Activated CD4-positive, alpha-beta T cell treated with anti-CD3 and anti-CD28 coated beads for 24 hours (primary cell): ENCODE data around the gene C10orf71.

Experiments
- DNase-seq, 2 donors: peaks; one replicate each; pipeline ENCODE4 v3.0.0-alpha.2; 2020; ENCODE audit warnings: low read depth in 2 of 2

The C10orf71 gene

DNA sequence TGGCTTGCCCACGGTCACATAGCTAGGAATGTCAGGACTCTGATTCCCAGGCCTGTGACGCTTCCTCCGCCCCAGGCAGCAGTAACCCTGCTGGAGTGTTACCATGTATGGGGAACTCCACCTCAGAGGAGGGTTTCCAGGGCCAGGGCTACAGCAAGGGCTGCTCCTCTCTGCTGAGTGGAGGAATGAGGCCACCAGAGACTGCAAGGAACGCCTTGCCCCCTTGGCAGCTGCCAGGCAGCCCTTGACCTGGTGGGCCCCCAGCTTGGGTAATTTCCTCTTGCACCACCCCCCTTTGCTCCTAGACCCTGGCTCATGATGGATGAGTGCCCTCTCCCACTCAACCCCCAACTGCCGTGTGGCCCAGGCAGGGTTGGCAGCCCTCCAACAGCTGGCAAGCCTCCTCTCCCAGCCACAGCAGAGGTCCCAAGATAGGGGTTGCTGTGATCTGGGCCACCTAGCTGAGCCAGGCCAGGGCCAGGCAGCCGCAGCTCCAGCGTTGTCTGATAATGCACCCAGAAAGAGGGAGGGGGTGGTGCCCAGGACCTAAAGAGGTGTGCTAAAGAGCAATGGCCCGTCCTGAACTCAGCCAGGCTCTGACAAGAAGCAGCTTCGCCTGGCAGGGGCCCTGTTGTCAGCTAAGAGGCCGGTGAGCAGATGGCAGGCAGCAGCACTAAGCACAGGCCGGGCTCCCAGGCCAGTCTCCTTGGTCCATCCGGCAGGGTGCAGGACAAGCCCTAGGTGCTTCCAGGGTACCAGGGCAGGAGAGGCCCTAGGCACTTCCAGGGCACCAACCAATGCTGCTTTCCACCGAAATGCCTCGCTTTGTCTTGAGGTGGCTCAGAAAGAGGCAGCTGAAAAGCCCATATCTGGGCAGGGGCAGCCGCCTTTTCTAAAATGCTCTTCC lies 61.6 kb downstream of the C10orf71 start:
- DNase-seq, result no peak

DNA sequence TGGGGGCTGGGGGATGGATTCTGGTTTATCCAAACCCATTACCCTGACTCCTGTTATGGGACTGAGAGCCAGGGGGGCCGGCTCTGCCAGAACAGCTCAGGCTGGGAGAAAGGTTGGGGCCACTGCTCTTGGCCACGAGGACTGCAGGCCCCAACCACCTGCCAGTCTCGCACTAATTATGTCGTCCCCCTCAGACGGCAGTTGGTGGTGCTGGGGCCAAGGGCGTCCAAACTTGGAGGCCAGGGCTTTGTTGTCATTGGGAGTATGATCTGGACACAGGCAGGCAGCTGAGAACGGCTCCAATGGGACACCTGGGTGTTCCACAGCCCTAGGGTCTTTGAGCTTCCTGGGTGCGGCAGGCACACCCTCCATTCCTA lies 62.2 kb downstream of the C10orf71 start:
- no peak for DNase-seq

DNA sequence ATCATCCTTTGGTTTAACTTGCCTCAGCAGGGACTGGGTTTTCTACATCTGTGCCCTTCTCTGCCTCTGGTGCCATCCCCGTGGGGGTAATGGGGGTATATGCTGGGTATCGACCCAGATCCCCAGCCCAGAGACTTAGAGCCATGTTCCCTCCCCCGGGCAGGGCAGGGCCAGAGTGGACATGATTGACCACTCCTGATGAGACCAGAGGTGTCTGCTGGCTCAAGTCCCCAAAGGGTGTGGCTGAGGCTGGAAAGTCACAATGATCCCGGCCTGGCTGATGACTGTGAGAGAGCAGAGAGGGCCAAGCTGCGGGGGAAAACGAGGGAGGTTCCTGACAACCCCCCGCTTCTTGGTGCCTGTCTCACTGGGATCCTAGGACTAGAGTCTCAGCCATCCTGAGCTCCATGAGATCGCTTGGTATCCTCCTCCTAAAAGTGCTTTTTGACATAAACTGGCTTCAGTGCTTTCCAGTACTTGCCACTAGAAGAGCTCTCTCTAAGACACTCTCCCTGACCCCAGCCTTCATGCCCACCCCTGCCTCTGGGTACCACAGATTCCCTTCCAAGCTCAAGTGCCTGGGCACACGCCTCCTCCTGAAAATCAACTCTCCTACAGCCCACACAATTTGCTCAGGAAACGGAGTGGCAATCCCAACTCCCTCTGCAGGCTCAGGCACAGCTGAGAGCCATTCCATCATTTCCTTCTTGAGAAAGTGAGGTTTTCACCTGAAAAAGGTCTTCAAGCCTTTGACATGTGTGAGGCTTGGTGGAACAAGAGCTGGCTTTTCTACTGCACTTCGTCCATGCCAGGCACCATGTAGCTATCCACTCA lies 63.0 kb downstream of the C10orf71 start:
- no peak for DNase-seq

DNA sequence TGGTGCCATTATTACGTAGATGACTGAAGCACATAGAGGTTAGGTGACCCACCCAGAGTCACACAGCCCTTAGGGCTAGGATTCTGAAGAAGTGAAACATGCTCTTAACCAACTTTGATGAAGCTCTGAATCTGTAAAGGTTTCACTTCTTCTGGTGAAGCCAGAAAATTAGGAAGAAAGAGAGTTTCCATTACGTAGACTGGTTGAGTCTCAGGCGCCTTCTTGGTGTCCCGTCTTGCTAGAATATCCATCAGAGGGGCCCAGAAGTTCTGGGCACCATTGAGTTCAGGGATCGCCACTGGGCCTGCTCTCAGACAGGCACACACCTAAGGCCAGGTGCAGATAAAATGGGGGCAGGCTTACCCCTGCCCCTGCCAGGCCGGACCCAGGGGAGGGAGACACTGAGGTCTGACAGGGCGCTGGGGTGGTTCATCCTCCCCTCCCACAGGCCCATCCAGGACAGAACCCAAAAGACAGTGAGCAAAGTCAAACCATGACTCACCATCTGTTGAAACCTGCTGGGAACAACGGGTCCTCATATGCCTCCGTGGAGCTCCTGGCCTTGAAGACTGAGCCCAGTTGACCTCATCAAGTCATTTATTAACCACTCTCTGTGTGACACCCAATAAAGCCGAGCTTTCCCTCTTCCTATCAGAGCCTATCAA lies 63.8 kb downstream of the C10orf71 start:
- DNase-seq, result no peak

DNA sequence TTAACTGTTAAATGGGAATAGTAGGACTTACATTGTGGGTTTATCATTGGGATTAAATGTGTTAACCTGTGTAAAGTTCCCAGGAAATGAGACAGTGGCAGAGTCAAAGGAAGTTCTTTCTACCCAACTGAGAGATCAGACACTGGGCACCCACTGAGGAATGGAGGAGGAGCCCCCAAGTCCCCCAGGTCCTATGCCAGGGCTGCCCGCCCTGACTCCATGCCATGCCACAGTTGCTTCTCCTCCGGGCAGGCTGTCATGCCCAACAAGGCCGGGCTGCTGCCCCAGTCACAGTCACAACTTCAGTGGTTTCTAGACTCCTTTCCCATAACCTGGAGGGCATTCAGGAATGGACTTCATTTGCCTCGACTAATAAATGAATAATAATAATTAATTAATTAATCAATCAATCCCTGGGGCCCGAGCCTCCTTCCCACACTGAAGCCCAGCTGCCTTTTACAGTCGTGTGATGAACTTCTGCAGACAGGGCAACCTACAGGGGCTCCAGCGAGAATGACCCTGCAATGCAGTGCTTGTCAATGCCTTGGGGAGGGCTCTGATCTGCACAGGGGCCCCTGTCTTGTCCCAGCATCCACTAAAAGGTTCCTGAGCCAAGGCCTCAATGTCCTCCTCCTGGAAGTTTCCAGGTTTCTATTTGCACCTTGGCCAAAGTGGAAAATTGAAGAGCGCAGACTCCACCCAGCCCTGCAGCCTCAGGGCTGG lies 64.5 kb downstream of the C10orf71 start:
- DNase-seq, result no peak

DNA sequence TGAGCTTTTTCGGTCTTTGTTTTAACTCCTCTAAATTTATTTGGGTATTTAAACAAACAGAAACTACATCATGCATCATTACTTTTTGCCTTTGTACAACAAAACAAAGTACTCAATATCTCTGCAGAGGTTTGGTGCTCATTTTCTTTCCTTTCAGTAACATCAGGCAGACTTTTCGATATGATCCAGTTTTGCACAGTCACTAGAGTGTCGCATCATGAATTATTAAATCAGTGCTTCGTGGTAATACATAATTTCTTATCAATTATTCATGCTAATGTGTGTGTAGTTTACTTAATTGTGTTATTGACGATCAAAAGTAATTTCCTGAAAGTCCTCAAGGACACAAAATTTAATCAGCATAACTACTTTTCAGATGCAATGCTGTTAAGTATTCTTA lies 65.1 kb downstream of the C10orf71 start:
- no peak for DNase-seq

DNA sequence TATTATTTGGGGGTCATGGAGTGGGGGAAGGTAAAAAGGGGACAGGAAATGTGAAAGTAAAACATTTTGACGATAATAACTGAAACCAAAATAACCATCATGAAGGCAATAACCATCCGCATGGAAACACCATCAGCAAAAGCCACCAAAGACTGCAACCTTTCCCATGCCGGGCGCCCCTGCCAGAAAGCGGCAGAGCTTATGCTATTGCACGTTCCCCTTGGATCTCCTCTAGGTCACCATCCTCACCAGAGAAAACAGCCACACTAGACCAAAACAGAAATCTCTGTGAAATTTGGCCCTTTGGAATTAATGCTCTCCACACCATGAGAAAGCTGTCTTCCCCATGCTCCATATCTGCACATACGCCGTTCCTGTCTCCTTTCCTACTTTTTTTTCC lies 65.8 kb downstream of the C10orf71 start:
- DNase-seq, result no peak

DNA sequence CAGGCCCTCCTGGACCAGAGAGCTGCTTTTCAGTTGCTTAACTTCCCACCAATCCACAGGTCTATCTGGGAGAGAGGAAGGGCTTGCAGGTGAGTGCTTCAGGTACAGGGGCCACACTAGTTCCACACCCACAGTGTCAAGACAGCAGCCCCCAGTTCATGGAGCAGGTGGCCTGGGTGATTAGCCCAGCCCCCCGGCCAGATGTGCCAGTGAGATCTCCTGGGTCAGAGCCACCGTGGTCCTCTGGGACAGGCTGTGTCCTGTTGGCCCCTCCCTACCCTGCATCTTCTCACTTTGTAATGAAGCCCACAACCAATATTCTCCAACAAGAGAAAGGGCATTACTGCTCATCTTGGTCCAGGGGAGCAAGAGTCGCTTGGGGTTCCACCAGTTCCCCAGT lies 66.3 kb downstream of the C10orf71 start:
- DNase-seq, result no peak

DNA sequence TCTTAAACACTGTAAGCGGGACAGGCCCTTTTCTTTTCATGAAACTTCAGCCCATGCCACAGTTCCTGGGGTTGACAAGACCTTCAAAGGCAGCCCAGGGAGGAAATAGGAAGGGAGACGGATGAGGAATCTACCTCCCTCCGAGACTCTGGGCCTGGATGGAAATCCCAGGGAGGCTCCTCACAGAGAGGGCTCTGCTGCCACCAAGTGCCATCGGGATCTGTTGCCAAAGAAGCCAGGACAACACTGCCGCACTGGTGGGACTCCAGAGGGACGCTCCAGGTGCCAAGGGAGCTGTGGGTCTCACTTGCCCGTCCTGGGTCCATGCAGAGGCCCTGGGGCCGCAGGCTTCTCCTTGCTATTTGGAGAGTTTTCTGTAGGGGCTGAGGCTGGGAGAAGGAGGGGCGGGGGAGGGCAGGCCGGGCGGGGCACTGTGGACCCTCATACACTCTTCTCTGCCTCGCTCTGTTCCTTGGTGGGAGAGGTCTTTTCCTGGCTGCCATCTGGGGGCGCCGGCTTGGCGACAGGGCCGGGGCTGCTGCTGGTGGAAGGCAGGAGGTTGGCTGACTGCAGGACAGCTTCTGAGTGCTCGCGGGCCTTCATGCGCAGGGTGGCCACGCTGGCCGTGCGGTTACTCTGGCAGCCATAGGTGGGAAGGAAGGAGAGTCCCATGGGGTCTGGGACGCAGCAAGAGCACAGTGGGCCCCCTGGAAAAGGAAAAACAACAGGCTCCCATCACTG lies 66.9 kb downstream of the C10orf71 start:
- no peak for DNase-seq

DNA sequence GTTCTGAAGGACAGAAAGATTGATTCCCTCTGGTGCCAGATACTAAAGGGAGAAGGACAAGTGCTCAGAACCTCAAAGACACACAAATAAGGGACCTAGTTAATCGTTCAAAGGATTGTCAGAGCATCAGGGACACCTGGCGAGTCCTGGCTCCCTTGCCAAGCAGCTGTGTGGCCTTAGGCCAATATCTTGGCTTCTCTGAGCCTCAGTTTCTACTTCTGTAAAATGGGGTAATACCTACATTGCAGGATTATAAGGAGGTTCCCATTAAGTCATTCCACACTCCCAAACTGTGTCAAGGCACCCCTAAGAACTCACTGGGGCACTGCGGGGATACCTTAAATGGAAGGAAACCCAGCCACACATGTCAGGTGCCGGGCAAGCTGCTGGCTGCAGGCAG lies 67.5 kb downstream of the C10orf71 start:
- DNase-seq, result no peak

DNA sequence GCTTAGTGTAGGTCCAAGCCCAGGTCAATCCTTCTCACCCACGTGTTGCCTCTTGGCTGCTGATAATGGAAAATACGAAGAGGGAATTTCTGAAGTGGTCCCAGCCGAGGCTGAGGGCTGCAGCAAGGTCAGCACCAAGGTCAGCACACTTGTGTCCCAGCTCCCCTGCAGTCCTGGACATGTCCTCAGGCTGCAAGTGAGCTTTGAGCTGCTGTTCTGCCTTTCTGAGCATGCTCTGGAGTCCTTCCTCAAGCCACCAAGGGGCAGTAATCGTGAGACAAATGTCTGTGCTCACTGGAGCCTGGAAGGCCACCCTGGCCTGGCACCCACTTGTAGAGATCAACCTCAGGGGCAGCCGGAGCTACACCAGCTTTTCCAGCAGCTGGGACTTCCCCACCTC lies 68.6 kb downstream of the C10orf71 start:
- no peak for DNase-seq

DNA sequence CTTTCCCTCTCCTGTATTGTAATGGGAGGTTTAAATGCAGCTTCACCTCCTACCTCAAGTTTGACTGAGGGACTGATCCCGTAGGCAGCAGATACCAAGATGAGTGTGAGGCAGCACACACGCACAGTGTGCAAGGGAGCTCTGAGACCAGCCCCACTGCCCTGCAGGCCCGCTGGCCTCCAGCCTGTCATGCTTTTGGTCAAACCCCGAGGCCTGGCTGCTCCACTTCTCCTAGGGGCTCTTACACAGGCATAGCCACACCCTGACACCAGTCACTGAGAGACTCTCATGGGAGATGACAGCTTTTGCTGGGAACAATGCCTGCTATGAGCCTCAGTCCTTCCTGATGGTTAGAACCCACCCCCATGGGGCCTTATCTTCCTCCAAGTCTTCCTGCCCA lies 69.3 kb downstream of the C10orf71 start:
- DNase-seq, result no peak

DNA sequence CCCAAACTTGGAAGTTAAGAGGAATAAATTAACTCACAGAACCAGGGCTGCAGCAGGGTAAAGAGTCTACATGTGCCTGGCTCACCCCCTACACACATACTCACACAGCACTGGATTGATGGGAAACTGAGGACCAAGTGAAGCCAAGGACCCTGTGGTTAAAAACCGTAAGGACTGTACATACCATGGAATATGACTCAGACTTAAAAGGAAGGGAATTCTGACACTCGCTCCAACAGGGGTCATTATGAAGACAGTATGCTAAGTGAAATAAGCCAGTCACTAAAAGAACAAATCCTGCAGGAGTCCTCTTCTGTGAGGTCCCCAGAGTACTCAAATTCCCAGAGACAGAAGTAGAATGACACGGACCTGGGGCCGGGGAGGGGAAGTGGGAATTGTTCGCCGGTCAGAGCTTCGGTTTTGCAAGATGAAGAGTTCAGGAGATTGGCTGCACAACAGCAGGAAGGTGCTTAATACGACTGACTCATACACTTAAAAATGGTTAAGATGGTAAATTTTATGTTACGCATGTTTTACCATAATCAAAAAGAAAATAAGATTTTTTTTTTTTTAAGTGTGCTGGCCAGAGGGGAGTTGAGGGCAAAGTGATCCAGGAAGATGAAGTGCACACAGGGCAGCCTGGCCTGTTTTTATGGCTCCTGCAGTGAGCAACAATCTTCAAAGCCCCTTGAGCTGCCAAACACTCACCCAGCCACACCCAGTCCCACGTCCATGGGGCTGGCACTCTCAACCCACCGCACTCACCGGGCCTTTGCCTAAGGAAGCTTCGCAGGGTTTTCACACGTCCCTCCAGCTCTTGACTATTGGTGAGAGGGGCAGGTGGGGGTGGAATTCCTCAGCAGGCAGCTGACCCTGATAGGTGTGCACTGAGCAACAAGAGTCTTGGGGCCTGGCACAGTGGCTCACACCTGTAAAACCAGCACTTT lies 70.5 kb downstream of the C10orf71 start:
- DNase-seq, result no peak

DNA sequence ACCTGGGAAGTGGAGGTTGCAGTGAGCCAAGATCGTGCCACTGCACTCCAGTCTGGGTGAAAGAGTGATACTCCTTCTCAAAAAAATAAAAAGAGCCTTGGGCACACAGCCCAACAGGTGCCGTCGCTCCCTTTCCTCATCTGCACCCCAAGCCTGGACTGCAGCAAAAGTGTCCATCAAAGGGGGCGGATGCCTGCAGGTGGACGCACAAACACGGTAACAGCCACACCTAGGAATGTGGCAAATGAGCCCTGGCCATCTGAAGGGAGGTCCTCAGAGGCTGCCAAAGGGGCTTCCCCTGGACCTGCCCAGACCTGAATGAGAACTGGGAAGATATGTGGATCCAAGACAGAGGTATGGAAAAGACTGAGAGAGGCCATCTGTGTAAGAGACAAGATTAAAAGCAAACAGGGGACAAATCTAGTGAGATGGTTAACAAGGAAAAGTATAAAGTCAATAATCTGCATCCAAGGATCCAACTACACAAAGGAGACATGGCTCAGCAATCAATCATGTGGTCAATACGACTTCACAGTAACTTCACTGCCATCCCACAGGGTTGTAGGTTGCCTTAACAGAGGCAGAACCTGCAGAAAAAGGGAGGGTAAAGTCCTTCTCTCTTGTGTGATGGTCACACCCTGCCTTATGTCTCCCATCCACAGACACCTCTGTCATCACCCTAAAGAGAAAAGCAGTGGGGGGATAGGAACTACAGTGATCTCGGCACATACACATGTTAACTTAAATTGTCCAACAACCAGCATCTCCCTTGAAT lies 71.5 kb downstream of the C10orf71 start:
- DNase-seq, result no peak

DNA sequence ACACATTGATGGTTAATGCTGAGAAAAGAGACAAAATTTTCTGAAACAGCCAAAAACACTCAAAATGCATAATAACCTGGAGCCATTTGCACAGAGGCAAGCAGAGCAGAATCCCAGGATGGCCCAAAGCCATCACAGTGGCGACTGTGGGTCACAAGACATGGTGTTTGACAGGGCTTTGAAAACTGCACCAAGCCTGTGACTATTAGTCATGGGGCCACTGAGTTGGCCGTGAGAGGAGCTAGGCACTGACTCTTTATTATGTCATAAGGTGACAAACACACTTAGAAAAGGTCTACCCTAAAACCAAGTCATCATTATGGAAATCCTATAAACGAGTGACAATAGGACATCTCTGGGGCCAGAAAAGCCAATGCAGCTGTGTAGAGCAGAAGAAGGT lies 73.0 kb downstream of the C10orf71 start:
- DNase-seq, result no peak

DNA sequence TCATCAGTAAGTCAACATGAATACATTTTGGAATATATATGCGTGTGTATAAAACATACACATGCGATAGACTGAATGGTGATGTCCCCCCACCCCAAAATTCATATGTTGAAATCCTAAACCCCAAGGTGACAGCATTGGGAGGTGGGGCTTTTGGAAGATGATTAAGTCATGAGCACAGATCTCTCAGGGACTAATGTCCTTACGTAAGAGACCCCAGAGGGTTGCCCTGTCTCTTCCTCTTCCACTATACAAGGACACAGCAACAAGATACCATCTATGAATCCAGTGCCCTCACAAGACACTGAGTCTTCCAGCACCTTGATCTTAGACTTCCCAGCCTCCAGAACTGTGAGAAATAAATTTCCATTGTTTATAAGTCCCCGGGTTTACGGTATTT lies 74.4 kb downstream of the C10orf71 start:
- no peak for DNase-seq

DNA sequence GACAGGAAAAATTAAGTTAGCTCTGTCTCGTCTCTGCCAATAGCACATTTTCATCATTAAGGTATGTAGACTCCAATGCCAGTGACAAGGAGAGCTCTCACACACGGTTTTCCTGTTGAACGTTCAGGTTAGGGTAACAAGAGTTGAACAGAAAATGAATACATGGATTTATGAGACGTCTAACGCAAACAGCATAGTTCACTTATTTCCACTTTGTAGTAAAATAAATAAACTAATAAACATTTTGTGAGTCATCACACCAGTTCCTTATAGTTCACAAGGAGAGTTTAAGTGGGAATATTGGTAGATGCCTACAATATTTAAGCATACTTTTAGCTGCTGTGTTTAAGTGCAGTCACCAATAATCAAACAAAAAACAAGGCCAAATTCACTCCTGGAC lies 75.8 kb downstream of the C10orf71 start:
- DNase-seq, result no peak

DNA sequence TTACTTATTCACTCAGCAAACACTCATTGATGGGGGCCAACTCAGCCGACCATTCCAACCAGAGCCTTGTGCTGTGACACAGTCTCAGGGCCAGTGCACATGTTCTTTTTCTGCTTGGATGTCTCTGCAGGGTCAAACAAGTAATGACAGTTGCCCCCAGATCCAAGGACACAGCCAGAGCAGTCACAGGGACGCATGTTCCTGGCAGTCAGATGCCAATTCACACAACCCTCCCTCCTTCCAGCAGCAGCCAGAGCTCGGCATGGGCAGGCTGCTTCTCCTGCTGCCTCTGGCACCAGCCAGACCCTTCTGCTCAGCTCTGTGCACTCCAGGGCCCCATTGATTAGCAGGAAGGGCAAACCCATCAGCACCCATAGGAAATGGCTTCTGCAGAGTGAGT lies 76.6 kb downstream of the C10orf71 start:
- DNase-seq, result no peak
